HG02623 (cell line): Measurements from ENCODE around the gene AKAP7.
"Not testable (repeated sequence)": the region's sequence is repeated elsewhere in the genome, so short reads cannot be mapped to it uniquely, and the experiment has no call there.

Experiments
- ATAC-seq: cut with Tn5 transposase; IDR thresholded peaks from one replicate; pipeline ENCODE4 v1.9.1; 2021; ENCODE audit warnings: moderate library complexity; ENCODE audit not compliant: unreplicated experiment

The AKAP7 gene

DNA sequence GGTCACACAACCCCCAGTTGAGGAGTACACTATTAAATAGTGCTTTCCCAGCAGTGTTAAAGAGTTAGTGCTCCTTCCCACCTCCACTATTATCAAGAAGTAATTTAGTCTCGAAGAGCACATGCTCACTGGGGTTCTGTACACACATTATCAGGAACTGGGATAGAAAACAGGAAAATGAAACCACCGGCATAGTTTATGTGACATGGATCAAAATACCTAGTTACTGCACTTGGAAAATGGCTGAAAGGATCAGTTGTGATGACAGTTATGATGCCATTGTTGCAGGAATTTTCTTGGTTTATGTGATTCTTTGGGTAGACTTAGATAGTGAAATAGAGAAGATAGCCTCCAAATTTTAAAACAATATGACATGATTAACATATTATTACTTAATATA, 152.9 kb downstream of the AKAP7 start:
- ATAC-seq: no peak

DNA sequence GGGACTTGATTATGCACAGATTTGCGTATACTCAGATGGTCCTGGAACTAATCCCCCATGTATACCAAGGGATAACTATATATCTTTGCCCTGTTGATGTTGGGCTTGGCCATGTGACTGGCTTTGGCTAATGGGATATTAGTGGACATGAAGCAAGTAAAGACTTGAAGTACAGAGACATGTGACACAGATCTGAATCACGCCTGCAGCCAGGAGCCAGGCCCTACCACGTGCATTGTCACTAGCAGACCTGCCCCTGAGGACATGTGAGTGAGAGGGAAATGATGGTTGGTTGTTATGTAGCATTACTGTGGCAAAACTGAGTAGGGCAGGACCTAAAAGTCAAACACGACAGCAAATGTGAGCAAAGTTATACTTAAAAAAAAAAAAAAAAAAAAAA, 155.7 kb downstream of the AKAP7 start:
- ATAC-seq: no peak

DNA sequence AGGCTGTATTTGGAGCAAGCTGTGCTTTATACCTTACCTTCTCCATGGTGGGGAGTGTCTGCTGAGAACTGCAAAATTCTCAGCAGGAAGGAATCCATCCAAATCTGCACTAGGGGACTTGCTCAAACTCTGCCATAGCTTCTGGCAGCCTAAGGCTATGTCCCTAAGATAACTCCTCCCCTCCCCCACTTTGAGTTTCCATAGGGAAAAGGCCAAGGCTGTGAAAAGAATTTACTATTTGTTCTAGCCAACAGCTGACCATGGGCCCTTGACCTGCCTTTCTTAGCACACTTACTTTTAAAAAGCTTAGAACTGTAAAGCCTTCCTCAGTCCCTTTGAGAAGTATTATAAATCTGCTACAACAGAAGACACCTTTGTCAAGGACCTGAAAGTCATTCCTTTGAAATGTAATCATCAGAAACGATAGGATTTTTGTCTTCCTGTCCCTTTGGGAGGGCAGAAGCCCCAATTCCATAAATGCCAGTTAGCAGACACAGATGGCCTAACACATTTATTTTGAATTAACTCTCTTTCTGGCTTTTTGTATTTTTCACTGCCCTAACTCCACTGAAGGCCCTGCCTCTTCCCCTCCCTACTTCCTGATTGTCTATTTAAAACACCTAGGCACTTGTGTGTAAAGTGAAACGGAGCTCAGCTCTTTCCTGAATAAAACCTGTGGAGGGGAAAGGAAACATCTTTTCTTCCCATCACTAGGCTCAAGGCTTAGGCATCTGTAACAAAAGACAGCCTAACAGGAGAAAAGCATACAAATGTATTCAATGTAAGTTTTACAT, 157.1 kb downstream of the AKAP7 start:
- no peak for ATAC-seq

DNA sequence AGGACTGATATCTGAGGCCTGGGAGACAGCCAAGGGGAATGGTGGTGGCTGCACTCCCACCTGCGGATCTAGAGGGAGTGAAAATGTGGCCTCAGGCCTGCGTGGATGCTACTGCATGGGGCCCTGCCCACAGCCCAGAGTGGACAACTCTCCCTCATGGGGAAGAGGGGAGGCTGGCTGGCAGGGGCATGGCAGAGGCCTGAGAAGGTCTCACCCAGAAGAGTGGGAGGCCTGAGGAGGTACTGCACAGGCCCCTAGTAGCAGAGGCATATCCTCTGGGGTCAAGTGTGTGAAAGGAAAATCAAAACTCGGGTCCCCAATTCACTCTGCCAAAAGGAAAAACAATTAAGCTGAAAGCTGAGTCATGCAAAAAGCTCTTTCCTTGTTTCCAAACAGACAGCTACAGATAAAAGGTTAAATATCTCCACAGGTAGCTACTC, 158.2 kb downstream of the AKAP7 start:
- no peak for ATAC-seq

DNA sequence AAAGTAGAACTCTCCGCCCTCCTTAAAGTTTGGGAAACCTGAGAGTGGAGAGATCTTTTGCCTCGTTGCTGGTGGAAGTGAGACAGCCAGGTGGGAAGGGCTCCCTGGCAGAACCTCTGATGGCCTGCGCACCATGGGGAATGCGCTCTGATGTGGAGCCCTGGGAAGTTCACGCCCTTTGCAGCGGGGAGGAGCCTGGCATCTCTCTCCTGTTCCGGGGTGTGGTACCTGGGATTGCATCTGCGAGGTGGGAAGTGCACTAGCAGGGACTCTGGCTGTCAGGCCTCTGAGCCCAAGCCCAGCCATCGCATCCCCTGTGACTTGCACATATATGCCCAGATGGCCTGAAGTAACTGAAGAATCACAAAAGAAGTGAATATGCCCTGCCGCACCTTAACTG, 159.8 kb downstream of the AKAP7 start:
- ATAC-seq: no peak

DNA sequence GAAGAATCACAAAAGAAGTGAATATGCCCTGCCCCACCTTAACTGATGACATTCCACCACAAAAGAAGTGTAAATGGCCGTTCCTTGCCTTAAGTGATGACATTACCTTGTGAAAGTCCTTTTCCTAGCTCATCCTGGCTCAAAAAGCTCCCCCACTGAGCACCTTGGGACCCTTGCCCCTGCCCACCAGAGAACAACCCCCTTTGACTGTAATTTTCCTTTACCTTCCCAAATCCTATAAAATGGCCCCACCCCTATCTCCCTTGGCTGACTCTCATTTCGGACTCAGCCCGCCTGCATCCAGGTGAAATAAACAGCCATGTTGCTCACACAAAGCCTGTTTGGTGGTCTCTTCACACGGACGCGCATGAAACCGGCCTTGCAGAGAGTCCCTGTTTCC, 165.6 kb downstream of the AKAP7 start:
- ATAC-seq: not testable (repeated sequence)

DNA sequence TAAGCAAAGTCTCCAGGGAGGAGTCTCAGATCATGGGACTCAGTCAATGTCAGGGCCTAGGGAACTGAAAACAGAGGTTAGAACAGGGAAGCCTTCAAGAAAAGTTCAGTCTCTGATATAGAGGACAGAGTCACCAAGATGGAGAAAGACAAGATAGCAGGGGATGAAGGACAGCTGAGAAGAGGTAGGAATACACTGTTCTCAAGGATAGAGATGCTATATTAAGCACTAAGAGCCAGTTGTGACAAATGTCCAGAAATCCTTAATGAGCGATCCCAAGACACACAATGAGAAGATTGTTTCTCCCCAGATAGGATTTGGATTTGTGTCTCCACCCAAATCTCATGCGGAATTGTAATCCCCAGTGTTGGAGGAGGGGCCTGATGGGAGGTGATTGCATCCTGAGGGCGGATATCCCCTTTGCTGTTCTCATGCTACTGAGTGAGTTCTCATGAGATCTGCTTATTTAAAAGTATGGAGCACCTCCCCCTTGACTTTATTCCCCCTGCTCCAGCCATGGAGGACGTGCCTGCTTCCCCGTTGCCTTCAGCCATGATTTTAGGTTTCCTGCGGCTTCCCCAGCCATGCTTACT, 168.2 kb downstream of the AKAP7 start:
- no peak for ATAC-seq

DNA sequence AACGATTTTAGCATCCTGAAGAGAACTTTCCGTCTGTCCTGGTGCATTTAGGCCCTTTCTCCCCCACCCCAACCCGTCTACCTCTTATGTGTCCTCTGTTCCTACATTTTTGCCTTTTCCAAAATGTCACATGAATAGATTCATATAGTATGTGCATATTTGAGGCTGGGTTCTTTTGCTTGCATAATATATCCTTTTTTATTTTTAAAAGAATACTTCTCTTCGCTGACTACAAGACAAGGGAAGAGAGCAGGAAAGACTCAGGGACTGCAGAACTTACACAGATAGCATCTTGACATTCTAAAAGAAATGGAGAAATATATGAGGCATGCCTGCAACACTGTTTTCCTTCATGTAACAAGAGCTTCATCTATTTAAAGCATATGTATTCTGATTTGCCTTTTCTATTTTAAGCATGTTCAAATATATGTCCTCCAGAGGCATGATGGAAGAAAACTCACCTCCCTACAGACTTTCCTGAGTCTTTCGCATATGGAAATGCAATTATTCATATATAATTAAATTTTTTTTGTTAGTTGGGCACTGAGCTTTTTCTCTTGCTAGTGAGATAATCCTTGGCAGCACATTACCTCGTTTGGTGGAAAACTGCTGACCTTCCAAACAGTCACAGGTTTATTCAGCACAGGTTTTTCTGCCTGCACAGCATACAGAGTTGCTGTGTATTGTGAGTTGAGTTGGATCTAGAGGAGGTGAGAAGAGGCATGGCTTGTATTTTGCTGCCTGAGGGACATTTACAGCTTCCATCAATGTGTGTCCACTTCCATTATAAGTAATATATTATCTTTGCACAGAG, 170.0 kb downstream of the AKAP7 start:
- no peak for ATAC-seq

DNA sequence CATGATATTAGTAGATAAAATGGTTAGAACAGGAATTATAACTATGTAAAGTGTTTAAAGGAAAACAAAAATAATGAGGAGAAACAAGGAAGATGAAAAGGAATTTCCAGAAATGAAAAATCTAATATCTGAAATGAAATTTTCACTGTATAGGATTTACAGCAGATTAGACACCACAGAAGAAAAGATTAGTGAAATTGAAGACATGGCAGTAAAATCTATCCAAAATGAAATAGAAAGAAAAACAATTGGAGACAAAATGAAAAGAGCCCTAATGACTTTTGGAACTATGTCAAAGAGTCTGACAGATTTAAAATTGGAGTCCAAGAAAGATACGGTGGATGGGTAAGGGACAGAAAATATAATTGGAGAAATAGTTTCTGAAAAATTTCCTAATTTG, 174.2 kb downstream of the AKAP7 start:
- no peak for ATAC-seq

DNA sequence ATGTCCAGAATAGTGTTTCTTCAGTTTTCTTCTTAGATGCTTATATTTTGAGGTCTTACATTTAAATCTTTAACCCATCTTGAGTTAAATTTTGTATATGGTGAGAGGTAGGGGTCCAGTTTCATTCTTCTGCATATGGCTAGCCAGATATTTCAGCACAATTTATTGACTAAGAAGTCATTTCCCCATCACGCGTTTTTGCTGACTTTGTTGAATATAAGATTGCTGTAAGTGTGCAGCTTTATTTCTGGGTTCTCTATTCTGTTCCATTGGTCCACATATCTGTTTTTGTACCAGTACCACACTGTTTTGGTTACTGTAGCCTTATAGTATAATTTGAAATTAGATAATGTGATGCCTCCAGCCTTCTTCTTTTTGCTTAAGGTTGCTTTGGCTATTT, 179.6 kb downstream of the AKAP7 start:
- no peak for ATAC-seq

DNA sequence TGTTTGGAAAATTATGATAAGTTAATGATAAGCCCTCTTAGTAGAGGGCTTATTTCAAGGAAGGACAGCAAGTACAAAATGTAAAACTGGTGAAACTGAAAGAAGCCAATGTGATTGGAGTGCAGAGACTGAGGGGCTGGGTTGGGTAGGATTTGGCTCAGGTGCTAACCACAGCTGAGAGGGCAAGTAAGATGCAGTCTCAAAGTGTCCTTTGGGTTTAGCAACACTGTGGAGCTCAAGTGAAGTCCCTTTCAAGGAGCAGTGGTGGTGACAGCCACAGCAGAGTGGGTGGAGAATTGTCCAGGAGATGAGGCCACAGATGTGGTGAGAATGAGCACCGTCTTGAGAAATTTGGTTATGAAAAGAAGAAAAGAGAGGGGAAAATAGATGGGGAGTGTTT, 181.4 kb downstream of the AKAP7 start:
- no peak for ATAC-seq

DNA sequence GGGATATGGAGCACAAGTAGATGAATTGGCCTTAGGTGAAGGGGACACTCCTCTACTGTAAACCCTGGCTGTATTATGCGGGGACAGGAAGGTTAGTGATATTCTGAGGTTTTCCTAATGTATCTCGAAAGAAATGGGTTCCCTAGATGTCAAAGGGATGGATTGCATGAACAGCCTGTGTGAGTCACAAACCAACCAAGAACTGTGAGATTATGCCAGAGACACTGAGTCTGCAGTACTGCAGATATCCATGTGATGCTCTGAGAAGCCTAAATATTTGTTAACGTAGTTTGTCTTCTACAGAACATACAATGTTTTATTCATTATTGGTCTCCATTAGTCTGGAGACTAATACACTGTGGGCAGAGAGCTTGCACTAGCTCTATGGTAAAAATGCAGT, 182.2 kb downstream of the AKAP7 start:
- ATAC-seq: no peak

DNA sequence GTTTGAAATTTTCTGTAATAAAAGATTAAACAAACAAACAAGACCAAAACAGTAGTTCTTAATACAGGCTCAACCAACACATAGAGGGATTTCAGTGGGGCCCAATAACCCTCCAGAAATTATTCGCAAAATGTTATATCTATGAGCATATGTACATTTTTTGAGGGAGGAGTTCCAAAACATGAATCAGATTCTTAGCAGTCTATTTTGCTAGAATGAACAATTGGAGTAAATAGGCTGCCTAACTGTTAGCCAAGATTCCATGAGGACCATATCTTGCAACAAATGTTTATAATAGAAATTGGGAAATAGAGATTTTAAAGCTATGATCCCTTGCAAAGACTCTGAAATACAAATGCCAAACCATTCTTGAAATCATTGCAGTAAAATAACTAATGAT, 186.3 kb downstream of the AKAP7 start:
- ATAC-seq: no peak

DNA sequence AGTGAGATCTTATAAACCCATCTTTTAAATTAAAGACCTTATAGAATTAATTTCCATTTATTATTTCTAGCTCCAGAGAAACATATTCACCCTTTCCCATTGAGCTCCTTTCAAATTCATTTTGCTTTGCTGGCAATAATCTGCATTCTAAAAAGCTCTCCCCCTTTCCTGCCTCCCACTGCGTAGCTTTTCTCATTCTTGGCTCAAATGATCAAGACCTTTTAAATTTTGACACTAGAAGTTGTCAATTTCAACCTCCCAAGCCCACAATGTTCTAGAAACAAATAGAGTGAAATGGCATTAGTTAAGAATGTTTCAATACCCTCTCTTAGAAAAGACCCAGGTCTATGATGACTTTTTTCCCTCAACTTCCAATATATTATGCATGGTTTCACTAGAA, 186.9 kb downstream of the AKAP7 start:
- no peak for ATAC-seq

DNA sequence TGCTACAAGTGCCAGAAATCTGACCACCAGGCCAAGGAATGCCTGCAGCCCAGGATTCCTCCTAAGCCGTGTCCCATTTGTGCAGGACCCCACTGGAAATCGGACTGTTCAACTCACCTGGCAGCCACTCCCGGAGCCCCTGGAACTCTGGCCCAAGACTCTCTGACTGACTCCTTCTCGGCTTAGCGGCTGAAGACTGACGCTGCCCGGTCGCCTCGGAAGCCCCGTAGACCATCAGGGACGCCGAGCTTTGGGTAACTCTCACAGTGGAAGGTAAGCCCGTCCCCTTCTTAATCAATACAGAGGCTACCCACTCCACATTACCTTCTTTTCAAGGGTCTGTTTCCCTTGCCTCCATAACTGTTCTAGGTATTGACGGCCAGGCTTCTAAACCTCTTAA, 190.4 kb downstream of the AKAP7 start:
- not testable (repeated sequence) for ATAC-seq

DNA sequence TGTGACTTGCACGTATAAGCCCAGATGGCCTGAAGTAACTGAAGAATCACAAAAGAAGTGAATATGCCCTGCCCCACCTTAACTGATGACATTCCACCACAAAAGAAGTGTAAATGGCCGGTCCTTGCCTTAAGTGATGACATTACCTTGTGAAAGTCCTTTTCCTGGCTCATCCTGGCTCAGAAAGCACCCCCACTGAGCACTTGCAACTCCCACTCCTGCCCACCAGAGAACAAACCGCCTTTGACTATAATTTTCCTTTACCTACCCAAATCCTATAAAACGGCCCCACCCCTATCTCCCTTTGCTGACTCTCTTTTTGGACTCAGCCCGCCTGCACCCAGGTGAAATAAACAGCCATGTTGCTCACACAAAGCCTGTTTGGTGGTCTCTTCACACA, 193.5 kb downstream of the AKAP7 start:
- not testable (repeated sequence) for ATAC-seq

DNA sequence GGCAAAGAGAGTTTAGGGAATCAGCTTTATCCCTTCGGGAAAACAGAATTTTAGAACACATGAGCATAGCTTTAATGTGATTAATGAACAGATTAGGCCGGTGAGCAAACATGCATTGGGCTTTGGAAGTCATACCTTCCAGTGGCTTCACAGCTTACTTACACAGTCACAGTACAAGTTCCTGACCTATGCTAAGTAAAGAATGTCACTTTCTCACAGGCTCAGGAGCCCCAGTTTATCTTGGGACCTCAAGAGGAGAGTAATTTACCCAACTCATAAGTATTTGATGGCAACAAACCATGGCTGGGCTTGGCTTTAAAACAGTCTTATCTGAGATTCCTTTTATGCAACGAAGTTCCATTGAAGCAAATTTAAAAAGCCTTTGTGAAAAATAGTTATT, 195.9 kb downstream of the AKAP7 start:
- no peak for ATAC-seq

DNA sequence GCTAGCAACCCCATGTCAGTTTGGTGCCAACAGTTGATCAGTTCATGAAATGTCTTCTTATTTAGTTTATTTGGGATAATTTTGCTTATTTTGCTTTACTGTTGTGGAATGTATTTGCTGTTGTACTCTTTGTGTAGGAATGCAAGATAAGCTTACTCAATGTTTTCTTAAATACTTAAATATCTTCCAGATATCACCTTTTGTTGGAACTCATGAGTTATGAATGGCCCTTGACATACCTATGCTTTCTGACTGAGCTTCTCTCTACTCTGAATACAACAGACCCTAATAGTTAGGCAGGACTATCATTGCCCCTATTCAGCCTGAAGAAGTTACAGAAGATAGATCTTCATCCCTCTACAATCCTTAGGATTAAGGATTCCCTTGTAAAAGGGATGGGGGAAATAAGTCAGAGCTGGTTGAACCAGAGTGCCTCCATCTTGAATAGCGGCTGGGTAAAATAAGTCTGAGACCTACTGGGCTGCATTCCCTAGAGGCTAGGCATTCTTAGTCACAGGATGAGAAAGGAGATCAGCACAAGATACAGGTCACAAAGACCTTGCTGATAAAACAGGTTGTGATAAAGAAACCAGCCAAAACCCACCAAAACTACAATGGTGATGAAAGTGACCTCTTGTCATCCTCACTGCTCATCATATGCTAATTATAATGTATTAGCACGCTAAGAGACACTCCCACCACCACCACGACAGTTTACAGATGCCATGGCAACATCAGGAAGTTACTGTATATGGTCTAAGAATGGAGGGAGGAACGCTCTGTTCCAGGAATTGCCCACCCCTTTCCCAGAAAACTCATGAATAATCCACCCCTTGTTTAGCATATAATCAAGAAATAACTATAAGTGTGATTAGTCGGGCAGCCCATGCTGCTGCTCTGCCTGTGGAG, 196.9 kb downstream of the AKAP7 start:
- no peak for ATAC-seq
